ENCODE results near the gene SOX11. TPM values are rescaled to one million over a fixed set of nuclear protein-coding genes. Genes with fewer than 3 reads are reported as not detected.

The SOX11 gene
- total RNA-seq, 1 experiment from 2014 or later: 0.02 TPM

GRCh38 chr2:5740817-5741216, 48.6 kb downstream of the SOX11 start:
- Histone ChIP-seq H3K9me2 (ENCODE audit: insufficient read depth) (no peaks in the 10 kb centered on the region), H3K4me2 (ENCODE audit: low read length) (no peak overlapping the region), H2AFZ (ENCODE audit: low read depth, low read length, poor library complexity, severe bottlenecking) (no peak overlapping the region), H3K9me3 (ENCODE audit: control insufficient read depth in 1 of 2, insufficient read depth in 1 of 2, low read depth in 1 of 2, low read length in 2 of 2) (peaks cover 0 to 15% of the 10 kb centered on the region in 2 experiments; a peak in 2 of 4 replicates), H3K27ac (ENCODE audit: low read depth, low read length) (no peak overlapping the region), H3K4me1 (ENCODE audit: control insufficient read depth in 1 of 2, insufficient read depth in 2 of 2, low read length in 2 of 2) (no peaks in the 10 kb centered on the region), H4K20me1 (ENCODE audit: insufficient read depth) (no peaks in the 10 kb centered on the region), H3K36me3 (ENCODE audit: control insufficient read depth in 1 of 2, insufficient read depth in 2 of 2, low read length in 2 of 2) (no peaks in the 10 kb centered on the region), H3K4me3 (replicated peaks in 1 of 2; ENCODE audit: low read depth in 1 of 2, low read length in 2 of 2) (no peak overlapping the region), H3K9ac (ENCODE audit: low read length) (no peak overlapping the region), H3K79me2 (ENCODE audit: insufficient read depth, low read length) (no peaks in the 10 kb centered on the region), H3K27me3 (ENCODE audit: insufficient read depth, low read length) (no peaks in the 10 kb centered on the region)
- intact Hi-C loops (cut with micrococcal nuclease): no loop called here
- no TSS peak for BruUV-seq (replicated peaks)
- no peak for TF ChIP-seq POLR2AphosphoS5 (IDR thresholded peaks at IDR 0.05; ENCODE audit: low read depth, low read length)
- no peak for TF ChIP-seq REST (IDR thresholded peaks at IDR 0.05; ENCODE audit: low read depth)
- ChIA-PET RAD21 (ENCODE audit: low non-redundant PET in 1 of 2, low total read pairs in 2 of 2, uncharacterized antibody in 2 of 2, unreplicated experiment in 2 of 2) (no interaction called here), CTCF (no interaction called here), POLR2A (no interaction called here)
- DNase-seq (ENCODE audit: low read depth, low spot score) (no peak), ATAC-seq (no peak)

GRCh38 chr2:5741242-5741641, 49.1 kb downstream of the SOX11 start:
- Histone ChIP-seq H3K4me3 (replicated peaks in 1 of 2; ENCODE audit: low read depth in 1 of 2, low read length in 2 of 2) (no peak overlapping the region), H3K9ac (ENCODE audit: low read length) (no peak overlapping the region), H3K9me3 (ENCODE audit: control insufficient read depth in 1 of 2, insufficient read depth in 1 of 2, low read depth in 1 of 2, low read length in 2 of 2) (peaks cover 0 to 15% of the 10 kb centered on the region in 2 experiments; a peak in 2 of 4 replicates), H3K4me1 (ENCODE audit: control insufficient read depth in 1 of 2, insufficient read depth in 2 of 2, low read length in 2 of 2) (no peaks in the 10 kb centered on the region), H3K79me2 (ENCODE audit: insufficient read depth, low read length) (no peaks in the 10 kb centered on the region), H3K4me2 (ENCODE audit: low read length) (no peak overlapping the region), H3K9me2 (ENCODE audit: insufficient read depth) (no peaks in the 10 kb centered on the region), H3K27me3 (ENCODE audit: insufficient read depth, low read length) (no peaks in the 10 kb centered on the region), H3K36me3 (ENCODE audit: control insufficient read depth in 1 of 2, insufficient read depth in 2 of 2, low read length in 2 of 2) (no peaks in the 10 kb centered on the region), H4K20me1 (ENCODE audit: insufficient read depth) (no peaks in the 10 kb centered on the region), H2AFZ (ENCODE audit: low read depth, low read length, poor library complexity, severe bottlenecking) (no peak overlapping the region), H3K27ac (ENCODE audit: low read depth, low read length) (no peak overlapping the region)
- ChIA-PET RAD21 (ENCODE audit: low non-redundant PET in 1 of 2, low total read pairs in 2 of 2, uncharacterized antibody in 2 of 2, unreplicated experiment in 2 of 2) (no interaction called here), POLR2A (no interaction called here), CTCF (no interaction called here)
- no peak for TF ChIP-seq REST (IDR thresholded peaks at IDR 0.05; ENCODE audit: low read depth)
- TF ChIP-seq RAD21 (IDR thresholded peaks at IDR 0.05; ENCODE audit: low read depth): no peak
- no peak for TF ChIP-seq EGR1 (IDR thresholded peaks at IDR 0.05; ENCODE audit: low read depth)
- no peak for TF ChIP-seq POLR2A (IDR thresholded peaks at IDR 0.05; ENCODE audit: borderline replicate concordance, extremely low read depth, insufficient read depth, insufficient read length)
- no peak for TF ChIP-seq FOSL1 (IDR thresholded peaks at IDR 0.05; ENCODE audit: low read depth)
- TF ChIP-seq SIN3A (IDR thresholded peaks at IDR 0.05; ENCODE audit: low read depth): no peak
- TF ChIP-seq CTCF (IDR thresholded peaks at IDR 0.05 in 2 of 3, conservative IDR thresholded peaks at IDR 0.05 in 1 of 3; ENCODE audit: borderline replicate concordance in 1 of 3, insufficient read depth in 1 of 3, low read depth in 2 of 3, low read length in 2 of 3): no peak
- no peak for TF ChIP-seq ZFX (IDR thresholded peaks at IDR 0.05)
- no peak for TF ChIP-seq EZH2 (IDR thresholded peaks at IDR 0.05)
- no peak for TF ChIP-seq JUND (IDR thresholded peaks at IDR 0.05)
- no peak for TF ChIP-seq CEBPB (IDR thresholded peaks at IDR 0.05; ENCODE audit: low read depth)
- DNase-seq (ENCODE audit: low read depth, low spot score): no peak
- intact Hi-C loops (cut with micrococcal nuclease): no loop called here
- no peak for ATAC-seq
- BruUV-seq (replicated peaks): no TSS peak

Data from HCT116 (cell line).